PC-3 (cell line): ENCODE results near the gene MYL5.

Source experiments
- EZH2 ChIP-seq: fragments of 300-600 bp; sonication (generic); IDR thresholded peaks from one replicate; pipeline ENCODE4 v1.6.1; 2017; ENCODE audit warnings: antibody characterized with exemption, mild to moderate bottlenecking, low read length; ENCODE audit not compliant: unreplicated experiment
- EZH2phosphoT487 ChIP-seq: fragments of 300-600 bp; sonication (generic); IDR thresholded peaks from 2 replicates; pipeline ENCODE4 v1.6.1; 2018; ENCODE audit warnings: mild to moderate bottlenecking, antibody characterized with exemption, low read length, borderline replicate concordance
- TF ChIP-seq, protein P1 (sequence below): fragments of 300-600 bp; sonication (generic); conservative IDR thresholded peaks from 2 replicates; pipeline ENCODE4 v1.5.1; 2017; ENCODE audit warnings: antibody characterized with exemption, low read depth, mild to moderate bottlenecking, low read length

DNA sequence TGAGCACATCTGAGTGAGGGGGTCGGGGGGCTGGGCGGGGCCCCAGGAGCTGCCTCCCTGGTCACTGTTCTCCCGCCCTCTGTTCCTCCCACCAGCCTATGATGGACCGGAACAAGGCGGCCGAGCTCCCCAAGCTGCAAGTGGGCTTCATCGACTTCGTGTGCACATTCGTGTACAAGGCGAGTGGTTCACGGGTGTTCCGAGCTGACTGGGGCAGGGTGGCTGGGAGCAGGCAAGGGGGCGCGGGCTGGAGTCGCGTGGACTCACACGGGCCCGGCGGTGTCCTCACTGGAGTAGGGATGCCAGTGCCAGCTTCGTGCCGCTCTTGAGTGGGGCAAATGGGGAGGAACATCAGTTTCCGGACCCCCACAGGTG, 7.9 kb upstream of the MYL5 start:
- TF ChIP-seq, protein P1, sequence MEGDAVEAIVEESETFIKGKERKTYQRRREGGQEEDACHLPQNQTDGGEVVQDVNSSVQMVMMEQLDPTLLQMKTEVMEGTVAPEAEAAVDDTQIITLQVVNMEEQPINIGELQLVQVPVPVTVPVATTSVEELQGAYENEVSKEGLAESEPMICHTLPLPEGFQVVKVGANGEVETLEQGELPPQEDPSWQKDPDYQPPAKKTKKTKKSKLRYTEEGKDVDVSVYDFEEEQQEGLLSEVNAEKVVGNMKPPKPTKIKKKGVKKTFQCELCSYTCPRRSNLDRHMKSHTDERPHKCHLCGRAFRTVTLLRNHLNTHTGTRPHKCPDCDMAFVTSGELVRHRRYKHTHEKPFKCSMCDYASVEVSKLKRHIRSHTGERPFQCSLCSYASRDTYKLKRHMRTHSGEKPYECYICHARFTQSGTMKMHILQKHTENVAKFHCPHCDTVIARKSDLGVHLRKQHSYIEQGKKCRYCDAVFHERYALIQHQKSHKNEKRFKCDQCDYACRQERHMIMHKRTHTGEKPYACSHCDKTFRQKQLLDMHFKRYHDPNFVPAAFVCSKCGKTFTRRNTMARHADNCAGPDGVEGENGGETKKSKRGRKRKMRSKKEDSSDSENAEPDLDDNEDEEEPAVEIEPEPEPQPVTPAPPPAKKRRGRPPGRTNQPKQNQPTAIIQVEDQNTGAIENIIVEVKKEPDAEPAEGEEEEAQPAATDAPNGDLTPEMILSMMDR: no peak
- no peak for TF ChIP-seq EZH2
- TF ChIP-seq EZH2phosphoT487: no peak
